SKM-1 treated with dmso at 0.1 percent for 144 hours (cell line): ENCODE measurements around the gene IGF1.
"Not testable (repeated sequence)": the region's sequence is repeated elsewhere in the genome, so short reads cannot be mapped to it uniquely, and the experiment has no call there.

Experiments used
- DNase-seq: peaks from one replicate; lab custom pipeline; 2025; ENCODE audit not compliant: unreplicated experiment; lab: John Stamatoyannopoulos, UW

Gene IGF1

GRCh38 chr12:102462795-102463465 lies 17.4 kb downstream of the IGF1 start:
- no peak for DNase-seq

GRCh38 chr12:102462386-102462785 lies 18.0 kb downstream of the IGF1 start:
- DNase-seq: no peak

- no peak for DNase-seq
These were observed 18.9 kb downstream of the IGF1 start for GRCh38 chr12:102461501-102461900.

GRCh38 chr12:102459314-102459713 lies 21.0 kb downstream of the IGF1 start:
- DNase-seq: no peak

DNA sequence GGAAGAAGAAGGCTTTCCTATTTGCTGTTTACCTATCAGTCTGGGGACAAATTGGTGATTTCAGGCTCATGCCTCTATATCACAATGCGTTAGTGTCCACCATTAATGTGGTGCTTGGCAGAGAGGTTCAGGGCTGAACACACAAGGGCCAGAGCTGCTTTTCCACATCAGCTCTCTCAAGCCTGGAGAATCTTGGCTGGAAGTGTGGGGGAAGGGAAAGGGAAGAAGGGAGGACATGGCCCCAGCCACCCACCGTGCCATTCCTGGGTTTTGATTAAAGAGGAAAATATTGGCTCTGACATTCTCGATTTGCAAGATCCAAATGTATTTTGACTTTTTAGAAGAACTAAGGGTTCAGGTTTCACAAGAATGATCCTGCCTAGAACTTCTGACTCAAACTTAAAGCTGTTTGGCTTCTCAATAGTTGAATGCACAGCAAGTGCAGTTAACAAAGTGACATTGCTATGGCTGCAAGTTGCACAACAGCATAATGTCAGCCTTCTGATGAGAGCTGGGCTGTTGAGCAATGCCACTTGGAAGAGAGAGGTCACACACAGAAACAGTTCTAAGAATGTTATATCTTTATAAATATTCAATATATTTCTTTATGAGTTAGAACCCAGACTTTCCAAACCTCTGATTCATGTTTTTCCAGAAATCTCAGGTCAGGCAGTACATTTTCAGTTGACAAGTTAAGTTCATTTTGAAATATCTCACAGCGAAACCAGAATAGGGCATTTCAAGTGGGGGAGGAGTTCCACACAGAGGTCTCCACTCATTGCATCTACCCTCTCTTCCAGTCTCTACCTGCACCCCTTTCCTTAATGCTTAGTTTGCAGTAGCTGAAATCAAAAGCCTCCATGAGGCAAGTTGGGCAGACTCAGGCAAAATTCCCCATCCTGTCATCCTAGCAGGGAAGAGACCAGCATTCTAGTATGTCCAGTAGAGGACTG lies 25.3 kb downstream of the IGF1 start:
- DNase-seq: peak; percentile 42

GRCh38 chr12:102454330-102454729 lies 26.0 kb downstream of the IGF1 start:
- DNase-seq: no peak

DNA sequence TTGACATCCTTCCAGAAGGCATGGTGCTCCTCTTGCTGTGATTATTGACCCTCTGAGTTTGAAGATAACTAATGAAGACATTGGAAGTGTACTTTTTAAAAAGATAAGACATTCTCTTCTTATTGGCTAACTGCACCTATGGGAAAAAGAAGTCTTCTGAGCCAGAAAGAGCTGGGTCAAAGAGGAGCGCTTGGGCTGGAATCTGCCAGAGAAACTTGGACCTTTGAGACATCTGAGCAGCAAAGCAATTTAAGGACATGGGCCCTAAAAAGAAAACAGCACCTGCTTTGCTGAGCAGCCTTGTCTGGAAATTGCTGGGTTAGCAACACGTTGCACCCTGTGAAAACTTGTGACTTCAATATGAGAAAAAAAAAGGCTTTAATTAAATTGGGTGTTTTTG lies 27.8 kb downstream of the IGF1 start:
- DNase-seq: no peak

DNA sequence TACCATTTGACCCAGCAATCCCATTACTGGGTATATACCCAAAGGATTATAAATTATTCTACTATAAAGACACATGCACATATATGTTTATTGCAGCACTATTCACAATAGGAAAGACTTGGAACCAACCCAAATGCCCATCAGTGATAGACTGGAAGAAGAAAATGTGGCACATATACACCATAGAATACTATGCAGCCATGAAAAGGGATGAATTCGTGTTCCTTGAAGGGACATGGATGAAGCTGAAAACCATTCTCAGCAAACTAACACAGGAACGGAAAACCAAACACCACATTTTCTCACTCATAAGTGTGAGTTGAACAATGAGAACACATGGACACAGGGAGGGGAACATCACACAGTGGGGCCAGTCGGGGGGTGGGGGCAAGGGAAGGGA lies 31.3 kb downstream of the IGF1 start:
- not testable (repeated sequence) for DNase-seq

DNA sequence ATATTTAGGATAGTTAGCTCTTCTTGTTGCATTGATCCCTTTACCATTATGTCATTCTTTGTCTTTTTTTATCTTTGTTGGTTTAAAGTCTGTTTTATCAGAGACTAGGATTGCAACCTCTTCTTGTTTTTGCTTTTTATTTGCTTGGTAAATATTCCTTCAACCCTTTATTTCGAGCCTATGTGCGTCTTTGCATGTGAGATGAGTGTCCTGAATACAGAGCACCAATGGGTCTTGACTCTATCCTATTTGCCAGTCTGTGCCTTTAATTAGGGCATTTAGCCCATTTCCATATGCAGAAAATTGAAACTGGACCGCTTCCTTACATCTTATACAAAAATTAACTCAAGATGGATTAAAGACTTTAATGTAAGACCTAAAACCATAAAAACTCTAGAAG lies 32.9 kb downstream of the IGF1 start:
- not testable (repeated sequence) for DNase-seq

DNA sequence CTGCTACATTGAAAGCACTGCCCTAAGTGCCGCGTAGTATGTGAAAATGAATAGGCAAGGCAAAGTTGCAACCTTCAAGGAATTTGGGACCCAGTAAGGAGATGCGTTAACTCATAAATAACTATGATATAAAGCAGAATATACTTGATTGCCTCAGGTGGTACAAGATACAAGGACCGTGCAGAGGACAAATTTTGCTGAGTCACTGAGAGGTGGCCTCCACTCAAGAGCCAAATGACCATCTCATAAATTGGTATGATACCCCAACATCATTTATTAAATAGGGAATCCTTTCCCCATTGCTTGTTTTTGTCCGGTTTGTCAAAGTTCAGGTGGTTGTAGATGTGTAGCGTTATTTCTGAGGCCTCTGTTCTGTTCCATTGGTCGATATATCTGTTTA lies 35.7 kb downstream of the IGF1 start:
- DNase-seq: no peak

DNA sequence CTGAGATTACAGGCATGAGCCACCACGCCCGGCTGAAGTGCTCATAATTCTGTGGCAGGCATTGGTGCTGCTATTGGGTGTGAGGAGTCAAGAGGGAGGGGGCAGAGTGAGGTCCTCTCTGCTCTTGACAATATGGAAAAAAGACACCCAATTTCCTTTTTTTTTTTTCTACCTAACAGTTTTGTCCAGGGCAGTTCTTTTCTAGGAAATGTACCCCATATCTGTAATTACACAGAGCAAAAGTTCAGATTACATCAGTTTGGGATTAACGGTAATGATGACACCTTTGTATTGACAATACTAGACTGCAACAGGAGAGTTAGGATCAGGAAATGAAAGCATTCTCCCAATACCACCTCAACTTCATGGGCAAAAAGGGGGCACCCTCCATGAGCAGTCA lies 36.3 kb downstream of the IGF1 start:
- no peak for DNase-seq

GRCh38 chr12:102441077-102441596 lies 39.2 kb downstream of the IGF1 start:
- DNase-seq: no peak

DNA sequence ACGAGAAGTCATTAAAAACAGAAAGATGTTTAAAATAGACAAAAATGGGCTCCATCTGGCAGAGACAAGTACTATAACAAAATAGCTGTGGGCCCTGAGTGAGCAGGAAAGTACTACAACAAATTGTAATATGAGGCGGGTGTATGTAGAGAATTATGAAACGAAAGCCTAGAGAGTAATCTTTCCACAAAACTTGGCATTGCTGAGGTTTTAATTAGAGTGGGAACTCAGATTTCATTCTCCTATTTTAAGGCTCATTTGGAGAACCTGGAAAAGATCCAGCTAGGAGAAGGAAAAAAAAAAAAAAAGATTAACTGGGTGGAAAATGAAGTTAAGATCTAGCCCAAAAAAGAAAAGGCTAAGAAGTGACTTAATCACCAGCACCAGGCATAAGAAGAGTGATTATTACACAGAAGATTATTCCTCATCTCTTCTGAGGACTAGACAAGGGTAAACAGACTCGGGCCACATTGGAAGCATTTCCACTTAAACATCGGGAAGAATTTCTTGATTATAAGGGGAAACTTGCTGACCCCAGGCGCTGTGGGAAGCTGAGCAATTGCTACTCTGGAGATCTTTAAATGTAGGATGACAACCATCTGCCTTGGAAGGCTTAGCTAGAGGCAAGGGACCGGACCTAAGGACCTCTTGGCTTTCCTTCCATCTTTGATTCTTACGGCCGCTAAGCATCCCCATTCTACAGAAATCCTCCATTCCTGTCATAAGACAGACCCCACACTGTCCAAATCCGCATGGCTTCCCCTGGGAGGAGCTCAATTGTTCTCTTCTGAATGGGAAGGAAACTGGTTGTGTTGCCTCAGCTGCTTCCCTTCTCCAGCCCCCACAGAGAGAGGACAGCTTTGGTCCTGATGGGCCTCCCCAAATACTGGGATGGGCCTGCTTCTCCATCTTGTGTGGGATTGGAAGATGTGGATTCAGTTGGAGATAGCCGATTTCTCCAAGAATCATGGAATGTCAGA lies 40.6 kb downstream of the IGF1 start:
- no peak for DNase-seq

GRCh38 chr12:102438827-102439210 lies 41.5 kb downstream of the IGF1 start:
- no peak for DNase-seq

GRCh38 chr12:102438047-102438826 lies 42.1 kb downstream of the IGF1 start:
- no peak for DNase-seq

DNA sequence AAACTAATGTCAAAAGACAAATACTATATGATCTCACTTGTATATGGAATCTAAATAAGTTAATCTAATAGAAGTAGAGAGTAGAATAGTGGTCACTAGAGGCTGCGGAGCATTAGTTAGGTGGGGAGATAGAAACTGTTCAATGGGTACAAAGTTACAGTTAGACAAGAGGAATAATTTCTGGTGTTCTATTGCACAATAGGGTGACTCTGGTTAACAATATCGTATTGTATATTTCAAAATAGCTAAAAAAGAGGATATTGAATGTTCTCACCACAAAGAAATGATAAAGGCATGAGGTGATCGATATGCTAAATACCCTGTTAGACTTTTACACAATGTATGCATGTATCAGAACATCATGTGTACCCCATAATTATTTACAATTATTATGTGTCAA lies 42.9 kb downstream of the IGF1 start:
- no peak for DNase-seq

- no peak for DNase-seq
These were observed 43.5 kb downstream of the IGF1 start for GRCh38 chr12:102436867-102437266.

DNA sequence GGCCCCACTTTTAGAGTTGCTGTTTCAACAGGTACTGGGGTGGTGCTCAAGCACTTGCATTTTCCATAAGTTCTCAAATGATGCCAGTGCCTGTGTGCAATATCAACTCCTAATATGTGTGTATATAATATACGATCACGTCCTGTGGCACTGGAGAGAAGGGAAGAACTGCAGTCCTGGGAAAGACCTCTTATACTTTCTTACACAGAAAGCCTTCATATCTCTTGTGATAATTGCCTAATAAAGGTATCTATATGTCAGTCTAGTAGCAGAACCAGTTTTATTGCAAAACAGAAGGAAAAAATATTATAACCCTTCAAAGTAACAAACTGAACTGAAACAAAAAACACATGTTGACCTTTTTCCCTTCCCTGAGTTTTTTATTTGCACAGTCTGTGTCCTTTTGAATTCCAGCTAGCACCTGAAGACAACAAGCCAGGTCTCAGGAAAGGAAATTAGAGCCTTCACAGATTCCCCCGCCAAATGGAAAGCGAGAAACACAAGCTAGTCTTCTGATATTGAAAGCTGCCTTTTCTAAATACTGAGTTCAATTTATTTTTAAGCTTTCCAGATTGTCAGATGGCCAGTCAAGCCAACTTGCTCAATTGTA lies 44.4 kb downstream of the IGF1 start:
- DNase-seq: no peak

GRCh38 chr12:102433304-102433703 lies 47.1 kb downstream of the IGF1 start:
- no peak for DNase-seq

GRCh38 chr12:102430661-102431060 lies 49.7 kb downstream of the IGF1 start:
- DNase-seq: no peak
